K562 (cell line): ENCODE data around the gene PBXIP1. TPM values are rescaled to one million over a fixed set of nuclear protein-coding genes. Genes with fewer than 3 reads are reported as not detected.

ENCODE experiments used
- ARID2 ChIP-seq: fragments of 450-650 bp; IDR thresholded peaks from 2 replicates; pipeline ENCODE4 v1.6.1; 2017; ENCODE audit warnings: antibody characterized with exemption, mild to moderate bottlenecking
- BRF2 ChIP-seq: IDR thresholded peaks from 3 replicates; pipeline ENCODE4 v1.6.1; 2011; ENCODE audit warnings: borderline replicate concordance, mild to moderate bottlenecking; ENCODE audit not compliant: insufficient read length, insufficient read depth
- FOXP4 ChIP-seq: sonication (generic); formaldehyde crosslinking; IDR thresholded peaks from 2 replicates; pipeline ENCODE4 v1.8.0; 2022; ENCODE audit warnings: mild to moderate bottlenecking, missing genetic modification reagents, borderline replicate concordance
- HBP1 ChIP-seq: fragments of 450-650 bp; formaldehyde crosslinking; IDR thresholded peaks from 2 replicates; pipeline ENCODE4 v1.4.0; 2022; ENCODE audit warnings: missing genetic modification characterization
- HDAC3 ChIP-seq: fragments of 450-650 bp; IDR thresholded peaks from 2 replicates; pipeline ENCODE4 v1.6.1; 2018; ENCODE audit warnings: borderline replicate concordance, mild to moderate bottlenecking, moderate library complexity; ENCODE audit not compliant: partially characterized antibody
- KDM5B ChIP-seq: fragments of 200-600 bp; sonication (generic); IDR thresholded peaks from 2 replicates; pipeline ENCODE4 v1.6.1; 2012; ENCODE audit warnings: low read depth, mild to moderate bottlenecking, moderate library complexity, low read length, control low read depth, inconsistent platforms; ENCODE audit not compliant: insufficient replicate concordance
- MAFF ChIP-seq: IDR thresholded peaks from 2 replicates; pipeline ENCODE4 v1.6.1; 2012; ENCODE audit warnings: low read length, improper control_type of control experiment
- MEF2A ChIP-seq: IDR thresholded peaks from 2 replicates; pipeline ENCODE4 v1.6.1; 2011; ENCODE audit warnings: low read depth, mild to moderate bottlenecking, low read length, moderate library complexity; ENCODE audit not compliant: control insufficient read depth
- NONO ChIP-seq, 2 experiments: fragments of 200-400 bp in 1 of 2; fragments of 450-650 bp in 1 of 2; formaldehyde crosslinking in 1 of 2; IDR thresholded peaks; 2 replicates each; pipeline ENCODE4 v1.6.1; 2017; ENCODE audit warnings: low read depth in 2 of 2, mild to moderate bottlenecking in 2 of 2, moderate library complexity in 2 of 2, low read length in 1 of 2
- SMARCA4 ChIP-seq: fragments of 450-650 bp; IDR thresholded peaks from 2 replicates; pipeline ENCODE4 v1.6.1; 2016
- TARDBP ChIP-seq: fragments of 450-650 bp; IDR thresholded peaks from 2 replicates; pipeline ENCODE4 v1.6.1; 2016
- TBL1XR1 ChIP-seq, 2 experiments: IDR thresholded peaks; 2 replicates each; pipeline ENCODE4 v1.6.1; 2012; ENCODE audit warnings: improper control_type of control experiment in 2 of 2, low read length in 2 of 2, mild to moderate bottlenecking in 1 of 2
- U2AF2 ChIP-seq: fragments of 200-400 bp; formaldehyde crosslinking; optimal IDR thresholded peaks from 2 replicates; pipeline ENCODE3; 2017; ENCODE audit warnings: low read depth, mild to moderate bottlenecking, low read length
- ZNF41 ChIP-seq: fragments of 250-450 bp; sonication (Bioruptor Pico); conservative IDR thresholded peaks from 2 replicates; pipeline ENCODE4 v1.4.0; 2020; ENCODE audit warnings: mild to moderate bottlenecking
- ZNF431 ChIP-seq: sonication (generic); formaldehyde crosslinking; IDR thresholded peaks from 2 replicates; pipeline ENCODE4 v1.8.0; 2022; ENCODE audit warnings: mild to moderate bottlenecking, missing genetic modification reagents
- ZNF668 ChIP-seq: fragments of 250-450 bp; sonication (Bioruptor Pico); IDR thresholded peaks from 2 replicates; pipeline ENCODE4 v1.8.0; 2022; ENCODE audit warnings: mild to moderate bottlenecking, inconsistent platforms
- polyA plus RNA-seq, 8 experiments: library from polyadenylated mRNA; depleted of rRNA in 4 of 8; stranded (reverse) in 5 of 8; unstranded in 3 of 8; fragments of >200 nt; fragmentation: Nextera tagmentation in 2 of 8; fragmentation: Illumina TruSeq in 1 of 8; extraction: Ambion mirVana in 2 of 8; extraction: Trizol in 1 of 8; gene quantifications; 2 replicates each; pipeline versions ENCODE4 v1.2.1 to v1.2.3, GENCODE V29; 2011 to 2014; ENCODE audit warnings: inconsistent platforms in 1 of 8, missing spikeins in 1 of 8
- total RNA-seq, 7 experiments: library from RNA; depleted of rRNA in 6 of 7; stranded (reverse); fragments of >200 nt in 6 of 7; fragmentation: Illumina TruSeq in 2 of 7; extraction: Trizol in 2 of 7; gene quantifications; 2 replicates each; pipeline versions ENCODE4 v1.2.1 to v1.2.3, GENCODE V29; 2011 to 2021; ENCODE audit warnings: low replicate concordance in 1 of 7
- TF ChIP-seq, protein P1 (sequence below): fragments of 250-450 bp; sonication (Bioruptor Pico); IDR thresholded peaks from 2 replicates; pipeline ENCODE4 v1.5.0; 2020; ENCODE audit warnings: mild to moderate bottlenecking, borderline replicate concordance

PBXIP1 gene
- total and polyA plus RNA-seq, 9 of the 15 experiments (the other 6 are each of a cell fraction or from before 2014, with no cell fraction given), result 0.13 to 8.3 (median 5.8) TPM

DNA sequence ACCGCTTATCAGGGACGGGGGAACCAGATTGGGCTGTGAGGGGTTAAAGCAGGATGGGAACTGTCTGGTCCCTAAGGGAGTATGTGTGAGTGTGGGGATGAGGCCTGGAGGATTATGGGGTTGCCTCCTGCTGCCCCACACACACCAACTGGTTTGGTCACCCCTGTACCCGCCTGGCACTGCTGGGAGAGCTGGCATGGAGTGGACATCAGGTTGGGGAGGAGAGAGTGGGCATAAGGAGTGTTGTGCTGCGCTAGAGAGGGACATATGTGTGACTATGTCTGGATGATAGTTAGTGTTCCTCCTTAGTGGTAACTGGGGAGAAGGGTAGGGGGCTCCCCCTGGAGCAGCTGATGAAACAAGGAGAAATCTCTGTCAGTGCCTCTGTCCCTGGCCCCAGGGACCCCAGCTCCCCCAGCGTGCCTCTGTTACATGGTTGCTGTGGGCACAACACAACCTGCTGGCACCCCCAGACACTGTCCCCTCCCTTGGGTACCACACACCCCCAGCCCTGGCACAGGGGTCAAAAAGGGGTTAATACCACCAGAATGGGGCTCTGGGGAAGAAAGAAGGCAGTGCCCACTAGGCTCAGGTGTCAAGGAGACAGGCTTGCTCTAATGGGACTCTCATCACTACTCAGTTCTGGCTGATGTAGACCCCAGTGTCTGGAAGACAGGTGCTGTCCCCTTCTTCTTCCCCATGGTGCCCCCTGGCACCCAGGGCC is 48.6 kb upstream of the PBXIP1 start (continued):
- TF ChIP-seq ZNF41 (CRISPR knock-in tag), result no peak
- TF ChIP-seq HBP1 (CRISPR knock-in tag), result peak; percentile 77; the same call in 1 of the 2 replicates
- no peak for TF ChIP-seq ZNF668 (CRISPR knock-in tag)
- no peak for TF ChIP-seq HDAC3
- TF ChIP-seq SMARCA4, result peak; percentile 49; the same call in 1 of the 2 replicates
- TF ChIP-seq FOXP4 (CRISPR knock-in tag), result peak; percentile 17; the same call in 1 of the 2 replicates
- peak; percentile 7 for TF ChIP-seq KDM5B
- TF ChIP-seq, protein P1, sequence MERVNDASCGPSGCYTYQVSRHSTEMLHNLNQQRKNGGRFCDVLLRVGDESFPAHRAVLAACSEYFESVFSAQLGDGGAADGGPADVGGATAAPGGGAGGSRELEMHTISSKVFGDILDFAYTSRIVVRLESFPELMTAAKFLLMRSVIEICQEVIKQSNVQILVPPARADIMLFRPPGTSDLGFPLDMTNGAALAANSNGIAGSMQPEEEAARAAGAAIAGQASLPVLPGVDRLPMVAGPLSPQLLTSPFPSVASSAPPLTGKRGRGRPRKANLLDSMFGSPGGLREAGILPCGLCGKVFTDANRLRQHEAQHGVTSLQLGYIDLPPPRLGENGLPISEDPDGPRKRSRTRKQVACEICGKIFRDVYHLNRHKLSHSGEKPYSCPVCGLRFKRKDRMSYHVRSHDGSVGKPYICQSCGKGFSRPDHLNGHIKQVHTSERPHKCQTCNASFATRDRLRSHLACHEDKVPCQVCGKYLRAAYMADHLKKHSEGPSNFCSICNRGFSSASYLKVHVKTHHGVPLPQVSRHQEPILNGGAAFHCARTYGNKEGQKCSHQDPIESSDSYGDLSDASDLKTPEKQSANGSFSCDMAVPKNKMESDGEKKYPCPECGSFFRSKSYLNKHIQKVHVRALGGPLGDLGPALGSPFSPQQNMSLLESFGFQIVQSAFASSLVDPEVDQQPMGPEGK (CRISPR knock-in tag), result 0 out of 2 replicates have a peak, but pooled peaks have one; percentile 15
- no peak for TF ChIP-seq TBL1XR1 (IDR thresholded peaks at IDR 0.05; ENCODE audit: low read length in 2 of 2)
- no peak for TF ChIP-seq MAFF
- no peak for TF ChIP-seq U2AF2
- no peak for TF ChIP-seq BRF2
- TF ChIP-seq TARDBP, result 0 out of 2 replicates have a peak, but pooled peaks have one; percentile 34
- TF ChIP-seq MEF2A, result no peak
- TF ChIP-seq ARID2, result no peak
- TF ChIP-seq ZNF431 (CRISPR knock-in tag), result no peak
- no peak for TF ChIP-seq NONO (IDR thresholded peaks at IDR 0.05; ENCODE audit: low read depth in 2 of 2, low read length in 1 of 2)
